ENCODE data around the gene ETNK1. TPM values are rescaled to one million over a fixed set of nuclear protein-coding genes. Genes with fewer than 3 reads are reported as not detected.
A peak's percentile ranks its signal among the peaks of the same experiment; 100 is the strongest.

Gene ETNK1
- 18.8 TPM for polyA plus RNA-seq (2013, experiment 1 of 2)
- polyA plus RNA-seq (2013, experiment 2 of 2): 17.8 TPM

- Histone ChIP-seq H3K23ac (ENCODE audit: low read length) (no peak within 1 kb of the TSS), H2AK5ac (ENCODE audit: low read length) (no peak within 1 kb of the TSS), H2BK5ac (ENCODE audit: low read length) (peak within 1 kb of the TSS; percentile 40), H4K8ac (ENCODE audit: low read depth, low read length) (no peak within 1 kb of the TSS), H3K79me2 (ENCODE audit: control insufficient read depth, insufficient read depth, low read length) (peaks cover 25% of the 10 kb centered on the region), H3K27ac (ENCODE audit: low read depth, low read length) (peak within 1 kb of the TSS; percentile 87), H3K4me1 (ENCODE audit: control insufficient read depth, low read depth, low read length) (no peaks in the 10 kb centered on the region), H3K18ac (ENCODE audit: low read length) (peak within 1 kb of the TSS; percentile 71), H3K56ac (ENCODE audit: low read length) (peak within 1 kb of the TSS; percentile 93), H3K27me3 (ENCODE audit: insufficient read depth, low read length, poor library complexity) (no peaks in the 10 kb centered on the region), H4K5ac (ENCODE audit: low read length) (no peak within 1 kb of the TSS), H3K36me3 (ENCODE audit: control insufficient read depth, insufficient read depth, low read length) (no peaks in the 10 kb centered on the region), H3K4me2 (ENCODE audit: low read length) (peak within 1 kb of the TSS; percentile 36), H3K4me3 (ENCODE audit: low read length) (peak within 1 kb of the TSS; percentile 82), H3K4ac (ENCODE audit: low read depth, low read length) (peak within 1 kb of the TSS; percentile 48), H3K79me1 (ENCODE audit: low read length) (no peaks in the 10 kb centered on the region), H2BK120ac (ENCODE audit: low read depth, low read length) (no peak within 1 kb of the TSS), H2BK15ac (replicated peaks; ENCODE audit: low read depth) (no peak within 1 kb of the TSS), H3K9ac (ENCODE audit: low read length) (peak within 1 kb of the TSS; percentile 82)
- no CpG with 5 or more reads among the region's 71 CpGs for WGBS (ENCODE audit: extremely low coverage, insufficient coverage, low lambda C conversion rate)
- peak; percentile 96 for DNase-seq
These were observed at the start of gene ETNK1 for GRCh38 chr12:22624870-22625761. Gene ETNK1, plus strand, starts transcription at chr12:22625171. Its CDS starts 260 bp downstream, at chr12:22625431.

GRCh38 chr12:22576065-22576464 lies 48.9 kb upstream of the ETNK1 start:
- H3K23ac ChIP-seq (ENCODE audit: low read length): no peak overlapping the region
- H3K36me3 ChIP-seq (ENCODE audit: control insufficient read depth, insufficient read depth, low read length): no peaks in the 10 kb centered on the region
- H3K4me1 ChIP-seq (ENCODE audit: control insufficient read depth, low read depth, low read length): no peaks in the 10 kb centered on the region
- H2AK5ac ChIP-seq (ENCODE audit: low read length): no peak overlapping the region
- H3K27ac ChIP-seq (ENCODE audit: low read depth, low read length): no peak overlapping the region
- no peak overlapping the region for H2BK5ac ChIP-seq (ENCODE audit: low read length)
- H4K8ac ChIP-seq (ENCODE audit: low read depth, low read length): no peak overlapping the region
- no peak overlapping the region for H3K9ac ChIP-seq (ENCODE audit: low read length)
- H3K79me1 ChIP-seq (ENCODE audit: low read length): no peaks in the 10 kb centered on the region
- no peak for DNase-seq
- no peak overlapping the region for H2BK120ac ChIP-seq (ENCODE audit: low read depth, low read length)
- H3K4me3 ChIP-seq (ENCODE audit: low read length): no peak overlapping the region
- H4K5ac ChIP-seq (ENCODE audit: low read length): no peak overlapping the region
- no CpG with 5 or more reads among the region's 1 CpG for WGBS (ENCODE audit: extremely low coverage, insufficient coverage, low lambda C conversion rate)
- no peak overlapping the region for H3K56ac ChIP-seq (ENCODE audit: low read length)
- H3K79me2 ChIP-seq (ENCODE audit: control insufficient read depth, insufficient read depth, low read length): no peaks in the 10 kb centered on the region
- no peaks in the 10 kb centered on the region for H3K27me3 ChIP-seq (ENCODE audit: insufficient read depth, low read length, poor library complexity)
- no peak overlapping the region for H3K4me2 ChIP-seq (ENCODE audit: low read length)
- H3K4ac ChIP-seq (ENCODE audit: low read depth, low read length): no peak overlapping the region
- no peak overlapping the region for H3K18ac ChIP-seq (ENCODE audit: low read length)
- no peak overlapping the region for H2BK15ac ChIP-seq (replicated peaks; ENCODE audit: low read depth)

GRCh38 chr12:22576473-22576872 lies 48.5 kb upstream of the ETNK1 start:
- no peak overlapping the region for H2BK120ac ChIP-seq (ENCODE audit: low read depth, low read length)
- H3K23ac ChIP-seq (ENCODE audit: low read length): no peak overlapping the region
- H3K36me3 ChIP-seq (ENCODE audit: control insufficient read depth, insufficient read depth, low read length): no peaks in the 10 kb centered on the region
- no peak overlapping the region for H4K8ac ChIP-seq (ENCODE audit: low read depth, low read length)
- no peak overlapping the region for H3K18ac ChIP-seq (ENCODE audit: low read length)
- no peak overlapping the region for H3K4ac ChIP-seq (ENCODE audit: low read depth, low read length)
- H3K9ac ChIP-seq (ENCODE audit: low read length): no peak overlapping the region
- no peaks in the 10 kb centered on the region for H3K27me3 ChIP-seq (ENCODE audit: insufficient read depth, low read length, poor library complexity)
- no peak overlapping the region for H2AK5ac ChIP-seq (ENCODE audit: low read length)
- H3K79me2 ChIP-seq (ENCODE audit: control insufficient read depth, insufficient read depth, low read length): no peaks in the 10 kb centered on the region
- WGBS (ENCODE audit: extremely low coverage, insufficient coverage, low lambda C conversion rate): no CpG with 5 or more reads among the region's 2 CpGs
- H2BK5ac ChIP-seq (ENCODE audit: low read length): no peak overlapping the region
- no peak overlapping the region for H2BK15ac ChIP-seq (replicated peaks; ENCODE audit: low read depth)
- H3K4me2 ChIP-seq (ENCODE audit: low read length): no peak overlapping the region
- no peak overlapping the region for H3K4me3 ChIP-seq (ENCODE audit: low read length)
- DNase-seq: no peak
- H3K79me1 ChIP-seq (ENCODE audit: low read length): no peaks in the 10 kb centered on the region
- H3K27ac ChIP-seq (ENCODE audit: low read depth, low read length): no peak overlapping the region
- H3K4me1 ChIP-seq (ENCODE audit: control insufficient read depth, low read depth, low read length): no peaks in the 10 kb centered on the region
- no peak overlapping the region for H4K5ac ChIP-seq (ENCODE audit: low read length)
- no peak overlapping the region for H3K56ac ChIP-seq (ENCODE audit: low read length)

- Histone ChIP-seq H4K8ac (ENCODE audit: low read depth, low read length) (no peak overlapping the region), H3K56ac (ENCODE audit: low read length) (no peak overlapping the region), H3K36me3 (ENCODE audit: control insufficient read depth, insufficient read depth, low read length) (no peaks in the 10 kb centered on the region), H3K79me1 (ENCODE audit: low read length) (no peaks in the 10 kb centered on the region), H4K5ac (ENCODE audit: low read length) (no peak overlapping the region), H3K9ac (ENCODE audit: low read length) (no peak overlapping the region), H2AK5ac (ENCODE audit: low read length) (no peak overlapping the region), H2BK120ac (ENCODE audit: low read depth, low read length) (no peak overlapping the region), H3K4me3 (ENCODE audit: low read length) (no peak overlapping the region), H3K4me1 (ENCODE audit: control insufficient read depth, low read depth, low read length) (no peaks in the 10 kb centered on the region), H3K18ac (ENCODE audit: low read length) (no peak overlapping the region), H2BK15ac (replicated peaks; ENCODE audit: low read depth) (no peak overlapping the region), H3K27ac (ENCODE audit: low read depth, low read length) (no peak overlapping the region), H3K4ac (ENCODE audit: low read depth, low read length) (no peak overlapping the region), H2BK5ac (ENCODE audit: low read length) (no peak overlapping the region), H3K23ac (ENCODE audit: low read length) (no peak overlapping the region), H3K4me2 (ENCODE audit: low read length) (no peak overlapping the region), H3K27me3 (ENCODE audit: insufficient read depth, low read length, poor library complexity) (no peaks in the 10 kb centered on the region), H3K79me2 (ENCODE audit: control insufficient read depth, insufficient read depth, low read length) (no peaks in the 10 kb centered on the region)
- no peak for DNase-seq
- WGBS (ENCODE audit: extremely low coverage, insufficient coverage, low lambda C conversion rate): no CpG with 5 or more reads among the region's 1 CpG
These were observed 47.3 kb upstream of the ETNK1 start for GRCh38 chr12:22577667-22578066.

- Histone ChIP-seq H3K56ac (ENCODE audit: low read length) (no peak overlapping the region), H3K36me3 (ENCODE audit: control insufficient read depth, insufficient read depth, low read length) (no peaks in the 10 kb centered on the region), H3K9ac (ENCODE audit: low read length) (no peak overlapping the region), H3K4me2 (ENCODE audit: low read length) (no peak overlapping the region), H3K23ac (ENCODE audit: low read length) (no peak overlapping the region), H4K5ac (ENCODE audit: low read length) (no peak overlapping the region), H3K79me1 (ENCODE audit: low read length) (no peaks in the 10 kb centered on the region), H3K27ac (ENCODE audit: low read depth, low read length) (no peak overlapping the region), H2BK120ac (ENCODE audit: low read depth, low read length) (no peak overlapping the region), H3K4ac (ENCODE audit: low read depth, low read length) (no peak overlapping the region), H2AK5ac (ENCODE audit: low read length) (no peak overlapping the region), H3K27me3 (ENCODE audit: insufficient read depth, low read length, poor library complexity) (no peaks in the 10 kb centered on the region), H2BK5ac (ENCODE audit: low read length) (no peak overlapping the region), H2BK15ac (replicated peaks; ENCODE audit: low read depth) (no peak overlapping the region), H4K8ac (ENCODE audit: low read depth, low read length) (no peak overlapping the region), H3K18ac (ENCODE audit: low read length) (no peak overlapping the region), H3K4me1 (ENCODE audit: control insufficient read depth, low read depth, low read length) (no peaks in the 10 kb centered on the region), H3K79me2 (ENCODE audit: control insufficient read depth, insufficient read depth, low read length) (no peaks in the 10 kb centered on the region), H3K4me3 (ENCODE audit: low read length) (no peak overlapping the region)
- WGBS (ENCODE audit: extremely low coverage, insufficient coverage, low lambda C conversion rate): no CpG with 5 or more reads among the region's 3 CpGs
- DNase-seq: peak; percentile 39
These were observed 46.6 kb upstream of the ETNK1 start for GRCh38 chr12:22578328-22578727.

All from mesendoderm (in vitro differentiated cells).